G401.6 (cell line): ENCODE measurements around the gene TSACC.

Experiments
- FAIRE-seq: peaks from 2 replicates; lab custom pipeline; 2012; peaks lifted over from hg19 to GRCh38; lab: Jason Lieb, UNC

TSACC gene

GRCh38 chr1:156376146-156376545 lies 37.8 kb downstream of the TSACC start:
- FAIRE-seq, result no peak

DNA sequence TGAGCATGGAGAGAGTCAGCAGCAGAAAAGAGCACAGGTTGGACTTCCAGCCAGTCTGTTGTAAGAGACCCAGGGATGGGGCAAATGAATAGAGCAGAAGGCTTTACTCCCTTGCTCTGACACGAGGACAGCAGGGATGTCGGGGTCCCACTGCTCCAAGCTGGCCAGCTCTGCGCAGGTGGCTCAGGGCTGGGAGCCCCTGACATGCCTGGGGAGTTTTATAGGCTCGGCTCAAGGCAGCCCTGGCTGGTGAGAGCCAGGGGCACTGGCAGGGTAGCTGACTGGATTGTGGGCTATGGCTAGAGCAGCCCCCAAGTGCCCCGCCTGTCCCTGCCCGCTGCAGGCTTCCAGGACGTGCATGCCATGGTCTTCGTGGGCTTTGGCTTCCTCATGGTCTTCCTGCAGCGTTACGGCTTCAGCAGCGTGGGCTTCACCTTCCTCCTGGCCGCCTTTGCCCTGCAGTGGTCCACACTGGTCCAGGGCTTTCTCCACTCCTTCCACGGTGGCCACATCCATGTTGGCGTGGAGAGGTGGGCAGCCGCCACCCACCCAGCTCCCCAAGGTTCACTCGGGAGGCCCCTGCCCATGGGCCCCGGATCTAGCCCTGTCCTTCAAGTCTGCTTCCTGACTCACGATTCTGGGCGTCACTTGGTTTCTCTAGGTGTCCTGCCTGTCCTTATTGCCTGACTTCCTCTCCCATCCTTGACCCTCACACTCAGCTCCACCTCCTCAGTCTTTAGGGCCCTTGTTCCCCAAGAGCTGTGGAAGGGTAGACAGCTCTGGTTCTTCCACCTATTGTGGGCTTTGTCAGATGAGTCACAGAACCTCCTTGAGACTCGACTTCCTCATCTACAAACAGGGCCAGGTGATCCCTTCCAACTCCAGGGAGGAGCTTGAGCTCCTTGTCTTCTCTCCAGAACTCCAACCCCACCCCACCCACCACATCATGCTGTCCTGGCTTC lies 38.9 kb downstream of the TSACC start:
- FAIRE-seq, result no peak

DNA sequence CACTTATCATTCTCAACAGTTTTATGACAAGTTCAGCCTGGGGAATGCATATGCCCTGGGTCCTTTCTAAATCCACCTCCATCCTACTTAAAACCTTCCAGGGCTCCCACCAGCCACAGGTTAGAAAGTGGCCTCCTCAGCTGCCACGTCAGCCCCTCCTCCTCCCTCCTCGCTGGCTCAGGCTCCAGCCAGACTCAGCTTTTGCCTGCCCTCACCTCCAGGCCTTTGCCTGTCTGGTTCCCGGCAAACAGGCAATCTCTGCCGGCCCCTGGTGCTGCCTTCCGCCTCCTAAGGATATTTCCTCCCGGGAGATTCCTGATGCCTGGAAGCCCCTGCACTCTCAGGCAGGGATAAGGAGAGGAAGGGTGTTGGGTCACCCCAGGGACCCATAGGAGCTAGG lies 40.2 kb downstream of the TSACC start:
- FAIRE-seq, result no peak

DNA sequence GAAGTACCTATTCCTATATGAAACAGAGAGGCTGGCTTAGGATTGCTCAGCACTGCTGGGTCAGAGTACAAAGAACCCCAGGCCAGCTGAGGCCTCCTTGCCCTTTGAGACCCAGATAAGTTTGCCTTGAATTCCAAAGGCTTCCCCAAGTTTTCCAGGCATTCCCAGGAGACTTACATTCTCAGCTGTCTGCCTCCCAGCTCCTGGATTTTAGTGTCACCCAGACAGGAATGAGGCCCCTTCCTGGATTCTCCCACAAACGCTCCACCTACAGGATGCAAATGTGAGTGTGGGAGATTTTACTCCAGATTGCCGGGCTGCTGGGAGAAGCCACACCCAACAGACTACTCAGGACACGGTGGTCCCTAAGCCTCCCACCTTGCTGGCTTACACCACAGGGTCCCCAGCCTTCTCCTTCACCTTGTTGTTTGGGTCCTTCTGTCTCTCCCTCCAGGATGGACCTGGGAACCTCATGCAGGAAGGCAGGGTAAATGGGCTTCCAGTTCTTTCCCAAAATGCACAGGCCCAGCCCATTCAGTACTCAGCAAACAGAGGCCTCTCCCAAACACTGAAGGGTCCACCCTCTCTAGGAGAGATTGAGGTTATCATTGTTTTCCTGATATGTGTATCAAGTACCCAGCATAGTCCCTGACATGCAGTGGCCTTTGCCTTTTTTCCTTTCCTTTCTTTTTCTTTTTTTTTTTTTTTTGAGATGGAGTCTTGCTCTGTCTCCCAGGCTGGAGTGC lies 41.3 kb downstream of the TSACC start:
- FAIRE-seq, result no peak

- no peak for FAIRE-seq
Measured at GRCh38 chr1:156382561-156382960, 44.2 kb downstream of the TSACC start.

- FAIRE-seq, result no peak
Measured at GRCh38 chr1:156383023-156383422, 44.7 kb downstream of the TSACC start.

DNA sequence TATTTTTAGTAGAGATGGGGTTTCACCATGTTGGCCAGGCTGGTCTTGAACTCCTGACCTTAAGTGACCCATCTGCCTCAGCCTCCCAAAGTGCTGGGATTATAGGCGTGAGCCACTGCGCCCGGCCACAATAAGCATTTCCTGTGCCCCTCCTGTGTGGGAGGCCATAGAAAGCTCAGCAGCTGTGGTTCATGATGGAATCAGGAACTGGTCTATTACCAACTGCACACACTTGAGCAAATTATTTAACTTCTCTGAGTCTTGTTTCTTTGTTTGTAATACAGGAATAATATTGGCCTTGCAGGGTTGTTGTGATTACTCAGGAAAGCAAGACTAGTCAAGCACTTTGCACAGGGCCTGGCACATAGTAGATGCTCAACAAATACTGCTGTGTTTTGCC lies 45.7 kb downstream of the TSACC start:
- FAIRE-seq, result no peak

GRCh38 chr1:156384658-156385057 lies 46.3 kb downstream of the TSACC start:
- FAIRE-seq, result no peak

- FAIRE-seq, result no peak
Measured at GRCh38 chr1:156385534-156386031, 47.3 kb downstream of the TSACC start.

DNA sequence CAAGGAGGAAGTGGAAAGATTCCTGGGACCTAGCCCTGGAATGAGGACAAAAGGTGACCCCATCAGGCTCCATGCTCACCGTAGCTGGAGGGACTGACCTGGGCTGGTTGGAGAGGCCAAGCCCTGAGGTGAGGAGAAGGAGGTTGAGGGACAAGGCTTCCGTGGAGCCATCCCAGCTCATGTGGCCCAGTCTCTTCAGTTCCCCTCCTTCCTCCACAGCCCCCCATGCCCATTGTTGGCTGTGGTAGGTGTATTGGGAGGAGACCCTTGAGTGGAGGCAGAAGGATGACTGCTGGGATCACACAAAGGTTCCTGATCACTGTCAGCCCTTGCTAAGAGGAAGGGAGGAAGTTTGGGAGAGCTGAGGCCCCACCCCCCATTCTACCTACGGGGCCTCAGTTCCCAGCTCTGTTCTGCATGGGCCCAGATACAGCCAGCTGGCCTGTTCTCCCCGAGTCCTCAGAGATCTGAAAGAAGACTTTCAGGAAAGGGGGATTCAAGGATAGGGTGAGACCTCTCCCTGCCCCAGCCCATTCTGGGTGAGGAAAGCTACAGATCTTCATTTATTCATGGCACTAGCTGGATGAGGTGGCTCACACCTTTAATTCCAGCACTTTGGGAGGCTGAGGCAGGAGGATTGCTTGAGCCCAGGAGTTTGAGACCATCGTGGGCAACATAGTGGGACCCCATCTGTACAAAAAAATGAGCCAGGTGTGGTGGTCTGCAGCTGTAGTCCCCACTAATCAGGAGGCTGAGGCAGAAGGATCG lies 48.0 kb downstream of the TSACC start:
- no peak for FAIRE-seq

DNA sequence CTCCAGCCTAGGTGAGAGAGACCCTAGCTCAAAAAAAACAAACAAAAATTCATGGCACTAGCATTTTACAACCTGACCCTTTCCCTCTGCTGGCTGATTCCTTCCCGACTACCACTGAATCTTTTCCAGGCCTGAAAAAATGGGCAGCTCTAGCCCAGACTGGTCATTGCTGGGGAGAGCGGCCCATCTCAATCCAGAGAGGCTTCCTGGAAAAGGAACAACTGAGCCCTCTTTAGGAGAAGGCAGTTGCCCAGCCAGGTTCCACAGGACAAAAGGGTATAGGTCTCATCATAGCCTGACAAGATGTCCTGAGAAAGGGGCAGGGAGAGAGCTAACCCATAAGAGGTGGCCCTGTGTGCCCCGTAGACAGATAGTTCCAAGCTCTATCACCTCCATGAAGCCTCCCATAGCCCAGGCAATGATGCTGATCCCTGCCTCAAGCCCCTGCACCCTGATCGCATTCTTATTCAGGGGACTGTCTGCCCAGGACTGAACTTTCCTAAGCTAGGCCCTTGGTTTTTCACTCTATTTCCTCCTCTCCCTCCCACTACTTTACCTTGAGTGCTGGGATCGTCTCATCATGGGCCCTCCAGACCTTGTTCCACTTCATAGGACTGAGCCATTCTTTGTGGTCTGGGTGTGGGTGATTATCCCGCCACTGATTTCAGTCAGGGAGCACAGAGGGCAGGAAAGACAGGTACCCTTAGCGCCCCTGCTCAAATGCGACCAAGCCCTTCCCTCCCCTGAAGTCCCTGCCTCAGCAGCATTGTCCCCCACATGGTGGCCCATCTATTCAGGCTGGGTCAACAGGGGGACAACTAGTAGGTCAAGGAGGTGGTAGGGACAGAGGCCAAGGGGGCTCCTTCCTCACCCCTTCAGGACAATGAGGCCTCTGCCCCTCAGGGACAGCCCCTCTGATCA lies 48.9 kb downstream of the TSACC start:
- no peak for FAIRE-seq

DNA sequence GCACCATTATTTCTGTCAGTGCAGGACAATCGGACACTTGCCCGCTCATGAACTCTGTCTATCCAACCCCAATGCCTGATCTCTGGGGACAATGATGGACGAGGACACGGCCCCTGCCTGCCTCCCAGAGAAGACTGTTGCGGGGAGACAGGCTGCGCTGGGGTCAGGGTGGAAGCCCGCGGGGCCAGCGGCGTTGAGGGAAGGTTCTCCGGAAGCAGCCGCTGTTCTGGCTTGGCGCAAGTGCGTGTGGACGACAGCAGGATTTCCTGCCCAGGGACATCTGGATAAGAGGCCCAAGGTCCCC lies 49.5 kb downstream of the TSACC start:
- no peak for FAIRE-seq

GRCh38 chr1:156388174-156389137 lies 50.1 kb downstream of the TSACC start:
- FAIRE-seq, result no peak

- no peak for FAIRE-seq
Measured at GRCh38 chr1:156389311-156389710, 51.0 kb downstream of the TSACC start.

- no peak for FAIRE-seq
Measured at GRCh38 chr1:156390469-156391365, 52.4 kb downstream of the TSACC start.

DNA sequence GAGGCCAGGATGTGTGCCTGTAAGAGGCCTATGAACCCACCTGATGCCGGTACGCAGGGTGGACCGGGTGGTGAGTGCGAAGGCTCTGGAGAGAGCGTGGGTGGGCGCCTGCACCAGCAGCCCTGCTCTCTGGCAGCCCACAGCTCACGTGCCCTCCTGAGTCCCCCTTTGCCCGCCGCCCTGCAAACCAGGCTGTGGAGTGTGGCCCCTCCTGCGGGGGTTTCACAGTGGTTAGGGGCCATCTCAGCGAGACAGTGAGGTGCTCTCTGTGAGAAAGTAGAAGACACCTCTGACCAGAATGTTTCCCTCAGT lies 53.0 kb downstream of the TSACC start:
- FAIRE-seq, result no peak

GRCh38 chr1:156391701-156392100 lies 53.4 kb downstream of the TSACC start:
- no peak for FAIRE-seq

- FAIRE-seq, result no peak
Measured at GRCh38 chr1:156392452-156392853, 54.1 kb downstream of the TSACC start.

- no peak for FAIRE-seq
Measured at GRCh38 chr1:156393095-156393494, 54.8 kb downstream of the TSACC start.

DNA sequence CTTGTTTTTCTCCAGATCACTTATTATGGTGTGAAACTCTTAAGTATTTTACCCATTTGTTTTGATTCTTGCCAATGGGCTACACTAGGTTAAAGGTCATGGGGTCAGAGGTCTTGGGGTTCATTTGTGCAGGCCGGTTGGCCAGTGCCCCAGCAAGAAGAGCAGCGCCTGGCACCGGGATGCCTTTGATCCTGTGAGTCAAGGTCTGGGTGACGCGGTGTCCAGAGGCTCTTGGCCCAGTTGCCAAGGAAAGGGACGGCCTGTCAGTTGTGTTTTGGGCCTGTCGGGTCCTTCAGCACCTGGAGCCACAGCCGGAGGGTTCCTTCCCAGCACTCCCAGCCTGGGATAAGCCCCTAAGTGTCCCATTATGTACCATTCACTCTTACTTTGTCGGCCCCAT lies 55.8 kb downstream of the TSACC start:
- no peak for FAIRE-seq
